ENCODE results near the gene SCTR. TPM values are rescaled to one million over a fixed set of nuclear protein-coding genes. Genes with fewer than 3 reads are reported as not detected.
A peak's percentile ranks its signal among the peaks of the same experiment; 100 is the strongest.

The SCTR gene
- total and polyA plus RNA-seq, 2 of the 13 experiments (the other 11 are each of a cell fraction or from before 2014, with no cell fraction given): not detected

DNA sequence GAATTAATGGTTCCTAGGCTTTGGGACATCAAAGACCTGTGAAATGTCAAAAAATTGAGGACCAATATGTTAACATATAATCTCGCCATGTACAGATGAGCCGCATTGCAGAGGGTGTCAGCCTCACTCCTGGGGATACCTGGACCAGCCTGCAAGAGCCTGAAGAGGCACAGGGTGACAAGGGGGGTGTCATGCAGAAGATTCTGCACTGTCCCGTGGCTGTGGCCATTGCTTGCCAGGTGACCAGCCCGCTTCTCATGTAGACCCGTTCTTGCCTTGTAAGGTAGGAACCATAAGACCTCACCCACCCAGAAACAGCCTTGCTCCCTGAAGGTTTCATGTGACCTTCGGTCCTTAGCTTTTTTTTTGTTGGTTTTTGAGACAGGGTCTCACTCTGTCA is 55.2 kb downstream of the SCTR start:
- in situ Hi-C loops (cut with HindIII; ENCODE audit: extremely low pct_ligation_motif_present, low pct_unique_long_range_greater_than_20kb) (no loop called here), intact Hi-C loops (cut with micrococcal nuclease; ENCODE audit: unreplicated experiment) (no loop called here)

More for the DNA sequence above, 55.2 kb downstream of the SCTR start:
- H3K27me3 ChIP-seq (ENCODE audit: control insufficient read depth in 1 of 2, insufficient read depth in 2 of 2, low read length in 2 of 2): peaks cover 2 to 40% of the 10 kb centered on the region in 2 experiments; a peak in 4 of 5 replicates
- FAIRE-seq: no peak
- no peaks in the 10 kb centered on the region for H3K36me3 ChIP-seq (replicated peaks in 1 of 2; ENCODE audit: control insufficient read depth in 1 of 2, insufficient read depth in 2 of 2, low read length in 2 of 2)
- BruUV-seq (replicated peaks): no TSS peak
- 57% methylated on average over 5 of the region's 6 CpGs for WGBS (ENCODE audit: low lambda C conversion rate)
- no peak overlapping the region for H3K27ac ChIP-seq (ENCODE audit: extremely low read length, insufficient read depth, low read length)
- ChIA-PET CTCF (ENCODE audit: low intra/inter-chr PET ratio, low total read pairs) (no interaction called here), POLR2A (no interaction called here)
- no peak overlapping the region for H3K9ac ChIP-seq (ENCODE audit: insufficient read depth, low read depth, low read length)
- H3K79me2 ChIP-seq (ENCODE audit: insufficient read depth, low read length): no peaks in the 10 kb centered on the region
- peak overlapping the region; percentile 25; the same call in 1 of the 2 replicates for H3K4me2 ChIP-seq (ENCODE audit: low read depth, low read length)
- no peak for DNase-seq (ENCODE audit: low spot score)
- peaks cover 54% of the 10 kb centered on the region for H3K4me1 ChIP-seq (ENCODE audit: insufficient read depth, low read length)
- H3K4me3 ChIP-seq (replicated peaks in 1 of 3; ENCODE audit: insufficient read depth in 1 of 3, low read depth in 2 of 3, low read length in 3 of 3): no peak overlapping the region
- no peaks in the 10 kb centered on the region for H3K9me3 ChIP-seq (ENCODE audit: low read length)
- no peak overlapping the region for H2AFZ ChIP-seq (ENCODE audit: low read length)
- no peak for ATAC-seq
- H4K20me1 ChIP-seq (ENCODE audit: insufficient read depth, low read length): no peaks in the 10 kb centered on the region
- TF ChIP-seq SRSF1 (optimal IDR thresholded peaks at IDR 0.05; ENCODE audit: low read depth, low read length): no peak
- TF ChIP-seq, protein P1, sequence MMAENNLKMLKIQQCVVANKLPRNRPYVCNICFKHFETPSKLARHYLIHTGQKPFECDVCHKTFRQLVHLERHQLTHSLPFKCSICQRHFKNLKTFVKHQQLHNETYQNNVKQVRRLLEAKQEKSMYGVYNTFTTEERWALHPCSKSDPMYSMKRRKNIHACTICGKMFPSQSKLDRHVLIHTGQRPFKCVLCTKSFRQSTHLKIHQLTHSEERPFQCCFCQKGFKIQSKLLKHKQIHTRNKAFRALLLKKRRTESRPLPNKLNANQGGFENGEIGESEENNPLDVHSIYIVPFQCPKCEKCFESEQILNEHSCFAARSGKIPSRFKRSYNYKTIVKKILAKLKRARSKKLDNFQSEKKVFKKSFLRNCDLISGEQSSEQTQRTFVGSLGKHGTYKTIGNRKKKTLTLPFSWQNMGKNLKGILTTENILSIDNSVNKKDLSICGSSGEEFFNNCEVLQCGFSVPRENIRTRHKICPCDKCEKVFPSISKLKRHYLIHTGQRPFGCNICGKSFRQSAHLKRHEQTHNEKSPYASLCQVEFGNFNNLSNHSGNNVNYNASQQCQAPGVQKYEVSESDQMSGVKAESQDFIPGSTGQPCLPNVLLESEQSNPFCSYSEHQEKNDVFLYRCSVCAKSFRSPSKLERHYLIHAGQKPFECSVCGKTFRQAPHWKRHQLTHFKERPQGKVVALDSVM (CRISPR knock-in tag; IDR thresholded peaks at IDR 0.05): no peak
- no peak for TF ChIP-seq ZNF777 (CRISPR knock-in tag; IDR thresholded peaks at IDR 0.05)
- no peak for TF ChIP-seq DPF2 (CRISPR knock-in tag; IDR thresholded peaks at IDR 0.05; ENCODE audit: borderline replicate concordance, low read depth)
- TF ChIP-seq, protein P2, sequence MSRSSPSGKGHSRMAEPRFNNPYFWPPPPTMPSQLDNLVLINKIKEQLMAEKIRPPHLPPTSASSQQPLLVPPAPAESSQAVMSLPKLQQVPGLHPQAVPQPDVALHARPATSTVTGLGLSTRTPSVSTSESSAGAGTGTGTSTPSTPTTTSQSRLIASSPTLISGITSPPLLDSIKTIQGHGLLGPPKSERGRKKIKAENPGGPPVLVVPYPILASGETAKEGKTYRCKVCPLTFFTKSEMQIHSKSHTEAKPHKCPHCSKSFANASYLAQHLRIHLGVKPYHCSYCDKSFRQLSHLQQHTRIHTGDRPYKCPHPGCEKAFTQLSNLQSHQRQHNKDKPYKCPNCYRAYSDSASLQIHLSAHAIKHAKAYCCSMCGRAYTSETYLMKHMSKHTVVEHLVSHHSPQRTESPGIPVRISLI (CRISPR knock-in tag; IDR thresholded peaks at IDR 0.05; ENCODE audit: borderline replicate concordance): 0 out of 2 replicates have a peak, but pooled peaks have one; percentile 8
- TF ChIP-seq, protein P3, sequence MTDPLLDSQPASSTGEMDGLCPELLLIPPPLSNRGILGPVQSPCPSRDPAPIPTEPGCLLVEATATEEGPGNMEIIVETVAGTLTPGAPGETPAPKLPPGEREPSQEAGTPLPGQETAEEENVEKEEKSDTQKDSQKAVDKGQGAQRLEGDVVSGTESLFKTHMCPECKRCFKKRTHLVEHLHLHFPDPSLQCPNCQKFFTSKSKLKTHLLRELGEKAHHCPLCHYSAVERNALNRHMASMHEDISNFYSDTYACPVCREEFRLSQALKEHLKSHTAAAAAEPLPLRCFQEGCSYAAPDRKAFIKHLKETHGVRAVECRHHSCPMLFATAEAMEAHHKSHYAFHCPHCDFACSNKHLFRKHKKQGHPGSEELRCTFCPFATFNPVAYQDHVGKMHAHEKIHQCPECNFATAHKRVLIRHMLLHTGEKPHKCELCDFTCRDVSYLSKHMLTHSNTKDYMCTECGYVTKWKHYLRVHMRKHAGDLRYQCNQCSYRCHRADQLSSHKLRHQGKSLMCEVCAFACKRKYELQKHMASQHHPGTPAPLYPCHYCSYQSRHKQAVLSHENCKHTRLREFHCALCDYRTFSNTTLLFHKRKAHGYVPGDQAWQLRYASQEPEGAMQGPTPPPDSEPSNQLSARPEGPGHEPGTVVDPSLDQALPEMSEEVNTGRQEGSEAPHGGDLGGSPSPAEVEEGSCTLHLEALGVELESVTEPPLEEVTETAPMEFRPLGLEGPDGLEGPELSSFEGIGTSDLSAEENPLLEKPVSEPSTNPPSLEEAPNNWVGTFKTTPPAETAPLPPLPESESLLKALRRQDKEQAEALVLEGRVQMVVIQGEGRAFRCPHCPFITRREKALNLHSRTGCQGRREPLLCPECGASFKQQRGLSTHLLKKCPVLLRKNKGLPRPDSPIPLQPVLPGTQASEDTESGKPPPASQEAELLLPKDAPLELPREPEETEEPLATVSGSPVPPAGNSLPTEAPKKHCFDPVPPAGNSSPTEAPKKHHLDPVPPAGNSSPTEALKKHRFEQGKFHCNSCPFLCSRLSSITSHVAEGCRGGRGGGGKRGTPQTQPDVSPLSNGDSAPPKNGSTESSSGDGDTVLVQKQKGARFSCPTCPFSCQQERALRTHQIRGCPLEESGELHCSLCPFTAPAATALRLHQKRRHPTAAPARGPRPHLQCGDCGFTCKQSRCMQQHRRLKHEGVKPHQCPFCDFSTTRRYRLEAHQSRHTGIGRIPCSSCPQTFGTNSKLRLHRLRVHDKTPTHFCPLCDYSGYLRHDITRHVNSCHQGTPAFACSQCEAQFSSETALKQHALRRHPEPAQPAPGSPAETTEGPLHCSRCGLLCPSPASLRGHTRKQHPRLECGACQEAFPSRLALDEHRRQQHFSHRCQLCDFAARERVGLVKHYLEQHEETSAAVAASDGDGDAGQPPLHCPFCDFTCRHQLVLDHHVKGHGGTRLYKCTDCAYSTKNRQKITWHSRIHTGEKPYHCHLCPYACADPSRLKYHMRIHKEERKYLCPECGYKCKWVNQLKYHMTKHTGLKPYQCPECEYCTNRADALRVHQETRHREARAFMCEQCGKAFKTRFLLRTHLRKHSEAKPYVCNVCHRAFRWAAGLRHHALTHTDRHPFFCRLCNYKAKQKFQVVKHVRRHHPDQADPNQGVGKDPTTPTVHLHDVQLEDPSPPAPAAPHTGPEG (CRISPR knock-in tag; IDR thresholded peaks at IDR 0.05): 0 out of 2 replicates have a peak, but pooled peaks have one; percentile 27
